Endothelial cell (in vitro differentiated cells): ENCODE data around the gene RFLNA. TPM values are rescaled to one million over a fixed set of nuclear protein-coding genes. Genes with fewer than 3 reads are reported as not detected.

Experiments
- DNase-seq: peaks from one replicate; pipeline ENCODE4 v3.0.0; 2021; ENCODE audit warnings: low spot score
- H3K27ac Mint-ChIP-seq: one replicate; pipeline ENCODE4 v1.8.0; 2021; ENCODE audit warnings: mixed read lengths, inconsistent platforms; ENCODE audit not compliant: unreplicated experiment
- H3K27me3 Mint-ChIP-seq: one replicate; pipeline ENCODE4 v1.8.0; 2021; ENCODE audit warnings: mild to moderate bottlenecking, moderate library complexity, mixed read lengths, inconsistent platforms; ENCODE audit not compliant: unreplicated experiment
- H3K36me3 Mint-ChIP-seq: one replicate; pipeline ENCODE4 v1.8.0; 2021; ENCODE audit warnings: mild to moderate bottlenecking, low read depth, mixed read lengths, inconsistent platforms; ENCODE audit not compliant: unreplicated experiment
- H3K4me1 Mint-ChIP-seq: one replicate; pipeline ENCODE4 v1.8.0; 2021; ENCODE audit warnings: mild to moderate bottlenecking, mixed read lengths, inconsistent platforms; ENCODE audit not compliant: unreplicated experiment
- H3K4me3 Mint-ChIP-seq: one replicate; pipeline ENCODE4 v1.8.0; 2021; ENCODE audit warnings: mild to moderate bottlenecking, mixed read lengths, inconsistent platforms; ENCODE audit not compliant: unreplicated experiment
- H3K9me3 Mint-ChIP-seq: one replicate; pipeline ENCODE4 v1.8.0; 2021; ENCODE audit warnings: mixed read lengths, inconsistent platforms; ENCODE audit not compliant: unreplicated experiment
- total RNA-seq: library from RNA; stranded (reverse); fragmentation: NEBNext Ultra II Directional; extraction: Animal tissue kit (Norgen Biotek cat#: 25700); gene quantifications from one replicate; pipeline ENCODE4 v1.2.1, GENCODE V29; 2021; ENCODE audit not compliant: unreplicated experiment
- TF ChIP-seq, protein P1 (sequence below): fragments of 200-600 bp; sonication (generic); IDR thresholded peaks from one replicate; pipeline ENCODE4 v1.5.0; 2021; ENCODE audit warnings: antibody characterized with exemption; ENCODE audit not compliant: unreplicated experiment

The RFLNA gene
- total RNA-seq, 1 donor from 2014 or later, result 13.3 TPM

GRCh38 chr12:124326104-124326503, 31.2 kb downstream of the RFLNA start:
- no peak for DNase-seq
- Mint-ChIP-seq H3K4me1 (no peaks in the 10 kb centered on the region), H3K4me3 (no peak overlapping the region), H3K36me3 (peaks cover 18% of the 10 kb centered on the region), H3K27me3 (peaks cover 17% of the 10 kb centered on the region), H3K27ac (no peak overlapping the region), H3K9me3 (peaks cover 10% of the 10 kb centered on the region)
- TF ChIP-seq, protein P1, sequence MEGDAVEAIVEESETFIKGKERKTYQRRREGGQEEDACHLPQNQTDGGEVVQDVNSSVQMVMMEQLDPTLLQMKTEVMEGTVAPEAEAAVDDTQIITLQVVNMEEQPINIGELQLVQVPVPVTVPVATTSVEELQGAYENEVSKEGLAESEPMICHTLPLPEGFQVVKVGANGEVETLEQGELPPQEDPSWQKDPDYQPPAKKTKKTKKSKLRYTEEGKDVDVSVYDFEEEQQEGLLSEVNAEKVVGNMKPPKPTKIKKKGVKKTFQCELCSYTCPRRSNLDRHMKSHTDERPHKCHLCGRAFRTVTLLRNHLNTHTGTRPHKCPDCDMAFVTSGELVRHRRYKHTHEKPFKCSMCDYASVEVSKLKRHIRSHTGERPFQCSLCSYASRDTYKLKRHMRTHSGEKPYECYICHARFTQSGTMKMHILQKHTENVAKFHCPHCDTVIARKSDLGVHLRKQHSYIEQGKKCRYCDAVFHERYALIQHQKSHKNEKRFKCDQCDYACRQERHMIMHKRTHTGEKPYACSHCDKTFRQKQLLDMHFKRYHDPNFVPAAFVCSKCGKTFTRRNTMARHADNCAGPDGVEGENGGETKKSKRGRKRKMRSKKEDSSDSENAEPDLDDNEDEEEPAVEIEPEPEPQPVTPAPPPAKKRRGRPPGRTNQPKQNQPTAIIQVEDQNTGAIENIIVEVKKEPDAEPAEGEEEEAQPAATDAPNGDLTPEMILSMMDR, result peak; percentile 33

- no peaks in the 10 kb centered on the region for H3K4me1 Mint-ChIP-seq
- TF ChIP-seq, protein P1, result no peak
- H3K9me3 Mint-ChIP-seq, result peaks cover 10% of the 10 kb centered on the region
- H3K4me3 Mint-ChIP-seq, result no peak overlapping the region
- DNase-seq, result no peak
- no peak overlapping the region for H3K27ac Mint-ChIP-seq
- peaks cover 19% of the 10 kb centered on the region for H3K27me3 Mint-ChIP-seq
- peaks cover 18% of the 10 kb centered on the region for H3K36me3 Mint-ChIP-seq
Observed at GRCh38 chr12:124326871-124327270, 32.0 kb downstream of the RFLNA start.

DNA sequence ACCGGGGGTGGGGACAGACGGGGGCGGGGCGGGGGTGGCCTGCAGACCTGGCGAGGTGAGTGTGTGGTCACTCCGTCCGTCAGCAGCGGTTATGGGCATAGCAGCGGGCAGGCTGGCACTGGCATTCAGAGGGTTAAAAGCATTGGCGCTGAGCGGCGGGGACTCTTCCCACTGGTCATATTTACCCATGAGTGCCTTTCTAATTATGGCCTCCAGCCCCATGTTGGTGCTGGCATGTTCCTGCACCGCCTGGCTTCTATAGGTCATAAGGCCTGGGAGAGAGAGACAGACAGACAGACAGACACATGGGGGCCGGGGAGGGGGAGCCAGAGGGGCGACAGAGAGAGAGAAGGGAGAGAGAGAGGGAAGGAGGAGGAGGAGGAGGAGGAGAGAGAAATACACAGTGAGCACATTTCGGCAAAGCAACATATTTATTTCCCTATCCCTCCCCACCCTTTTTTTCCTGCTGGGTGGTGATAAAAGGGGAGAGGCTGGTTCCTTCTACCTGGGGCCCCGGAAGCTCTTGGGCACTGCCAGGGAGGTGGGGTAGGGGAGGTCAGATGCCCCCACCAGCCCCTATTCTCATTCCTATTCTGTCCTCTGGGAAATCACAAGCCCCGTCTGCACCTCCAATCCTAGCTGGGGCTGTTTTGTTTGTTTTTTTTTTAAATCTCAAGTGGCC, 32.6 kb downstream of the RFLNA start:
- Mint-ChIP-seq H3K4me3 (no peak overlapping the region), H3K27me3 (peaks cover 19% of the 10 kb centered on the region), H3K36me3 (peaks cover 18% of the 10 kb centered on the region), H3K9me3 (peaks cover 10% of the 10 kb centered on the region), H3K27ac (no peak overlapping the region), H3K4me1 (no peaks in the 10 kb centered on the region)
- no peak for DNase-seq
- TF ChIP-seq, protein P1, result no peak

GRCh38 chr12:124328116-124328515, 33.2 kb downstream of the RFLNA start:
- Mint-ChIP-seq H3K4me3 (no peak overlapping the region), H3K36me3 (peaks cover 18% of the 10 kb centered on the region), H3K27ac (no peak overlapping the region), H3K9me3 (peaks cover 10% of the 10 kb centered on the region), H3K27me3 (peaks cover 19% of the 10 kb centered on the region), H3K4me1 (no peaks in the 10 kb centered on the region)
- TF ChIP-seq, protein P1, result no peak
- no peak for DNase-seq

DNA sequence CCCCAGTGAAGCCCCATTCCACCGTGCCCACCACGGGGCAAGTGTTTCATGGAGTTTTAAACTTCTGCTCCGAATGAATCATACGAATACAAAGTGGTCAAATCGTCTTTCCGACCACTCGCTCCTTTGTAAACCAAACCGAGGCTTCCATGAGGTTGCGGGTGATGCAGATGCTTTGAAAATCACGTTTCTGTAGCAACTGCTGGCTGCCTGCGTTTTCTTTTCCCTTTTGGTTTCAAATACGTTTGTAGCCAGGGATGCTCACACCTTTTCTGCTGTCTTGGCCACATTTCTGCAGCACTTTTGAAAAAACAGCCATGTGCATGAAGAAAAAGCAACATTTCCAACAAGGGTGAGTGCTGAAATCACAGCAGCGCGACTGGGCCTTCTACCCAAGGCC, 33.7 kb downstream of the RFLNA start:
- peaks cover 19% of the 10 kb centered on the region for H3K27me3 Mint-ChIP-seq
- H3K4me3 Mint-ChIP-seq, result no peak overlapping the region
- TF ChIP-seq, protein P1, result no peak
- peaks cover 15% of the 10 kb centered on the region for H3K36me3 Mint-ChIP-seq
- no peak overlapping the region for H3K27ac Mint-ChIP-seq
- H3K4me1 Mint-ChIP-seq, result no peaks in the 10 kb centered on the region
- DNase-seq, result no peak
- peaks cover 8% of the 10 kb centered on the region for H3K9me3 Mint-ChIP-seq
